ENCODE results near the gene CYB5D1.

- TF ChIP-seq REST (IDR thresholded peaks at IDR 0.05; ENCODE audit: borderline replicate concordance) (peak; percentile 34), EZH2 (IDR thresholded peaks at IDR 0.05; ENCODE audit: borderline replicate concordance, insufficient read depth, low read length, poor library complexity, severe bottlenecking) (no peak), CTCF (IDR thresholded peaks at IDR 0.05; ENCODE audit: poor library complexity, severe bottlenecking) (no peak), POLR2AphosphoS5 (IDR thresholded peaks at IDR 0.05) (no peak), EP300 (conservative IDR thresholded peaks at IDR 0.05; ENCODE audit: poor library complexity, severe bottlenecking) (no peak)
Measured at GRCh38 chr17:7883781-7884386, 26.1 kb downstream of the CYB5D1 start.

Measured in neural cell (in vitro differentiated cells).